HepG2 (cell line): ENCODE measurements around the gene TBC1D1. TPM values are rescaled to one million over a fixed set of nuclear protein-coding genes. Genes with fewer than 3 reads are reported as not detected.

Experiments
- ASH2L ChIP-seq: fragments of 300-600, 200-600 bp; sonication (generic); IDR thresholded peaks from 2 replicates; pipeline ENCODE4 v1.7.0; 2017; ENCODE audit warnings: low read depth, mild to moderate bottlenecking, moderate library complexity, mixed read lengths, low read length; ENCODE audit not compliant: insufficient read length
- DNMT3B ChIP-seq: conservative IDR thresholded peaks from 2 replicates; pipeline ENCODE4 v1.6.1; 2016; ENCODE audit warnings: missing biosample characterization, control low read depth
- E2F1 ChIP-seq: sonication (generic); formaldehyde crosslinking; IDR thresholded peaks from 2 replicates; pipeline ENCODE4 v1.5.0; 2020; ENCODE audit warnings: missing genetic modification reagents
- FOXM1 ChIP-seq: sonication (generic); formaldehyde crosslinking; IDR thresholded peaks from 2 replicates; pipeline ENCODE4 v1.5.0; 2020; ENCODE audit warnings: missing genetic modification reagents
- HNRNPK ChIP-seq: fragments of 200-400 bp; formaldehyde crosslinking; IDR thresholded peaks from 2 replicates; pipeline ENCODE4 v1.6.1; 2018; ENCODE audit warnings: low read length, low read depth, moderate library complexity, mild to moderate bottlenecking; ENCODE audit not compliant: poor library complexity, severe bottlenecking
- HOXA3 ChIP-seq: sonication (generic); formaldehyde crosslinking; IDR thresholded peaks from 2 replicates; pipeline ENCODE4 v1.5.0; 2020; ENCODE audit warnings: missing genetic modification reagents
- KLF11 ChIP-seq: IDR thresholded peaks from 2 replicates; pipeline ENCODE4 v1.6.1; 2016; ENCODE audit warnings: missing compliant biosample characterization
- NFIB ChIP-seq: sonication (generic); formaldehyde crosslinking; IDR thresholded peaks from 2 replicates; pipeline ENCODE4 v1.9.0; 2021; ENCODE audit warnings: missing genetic modification reagents, mild to moderate bottlenecking, borderline replicate concordance
- PRDM10 ChIP-seq: sonication (generic); formaldehyde crosslinking; IDR thresholded peaks from 2 replicates; pipeline ENCODE4 v1.4.0; 2020; ENCODE audit warnings: low read depth, missing genetic modification reagents
- RELA ChIP-seq: sonication (generic); formaldehyde crosslinking; IDR thresholded peaks from 2 replicates; pipeline ENCODE4 v1.4.0; 2020; ENCODE audit warnings: missing genetic modification reagents
- SRY ChIP-seq: sonication (generic); formaldehyde crosslinking; IDR thresholded peaks from 2 replicates; pipeline ENCODE4 v1.8.0; 2022; ENCODE audit warnings: mild to moderate bottlenecking, missing genetic modification reagents
- STAT6 ChIP-seq: sonication (generic); formaldehyde crosslinking; IDR thresholded peaks from 2 replicates; pipeline ENCODE4 v1.4.0; 2020; ENCODE audit warnings: missing genetic modification reagents, mild to moderate bottlenecking, borderline replicate concordance
- TAF1 ChIP-seq: sonication (generic); formaldehyde crosslinking; IDR thresholded peaks from 2 replicates; pipeline ENCODE4 v1.4.0; 2020; ENCODE audit warnings: missing genetic modification reagents
- TRAFD1 ChIP-seq: sonication (generic); formaldehyde crosslinking; IDR thresholded peaks from 2 replicates; pipeline ENCODE4 v1.5.1; 2020; ENCODE audit warnings: missing genetic modification reagents, mild to moderate bottlenecking, borderline replicate concordance
- TRIM24 ChIP-seq: sonication (generic); formaldehyde crosslinking; IDR thresholded peaks from 2 replicates; pipeline ENCODE4 v1.8.0; 2022; ENCODE audit warnings: mild to moderate bottlenecking, missing genetic modification reagents
- ZBTB33 ChIP-seq: sonication (generic); formaldehyde crosslinking; IDR thresholded peaks from 2 replicates; pipeline ENCODE4 v1.4.0; 2020; ENCODE audit warnings: missing genetic modification reagents
- ZC3H13 ChIP-seq: sonication (generic); formaldehyde crosslinking; IDR thresholded peaks from 2 replicates; pipeline ENCODE4 v1.8.1; 2023; ENCODE audit warnings: mild to moderate bottlenecking, missing genetic modification reagents, moderate library complexity
- ZNF569 ChIP-seq: sonication (generic); formaldehyde crosslinking; IDR thresholded peaks from 2 replicates; pipeline ENCODE4 v1.5.0; 2020; ENCODE audit warnings: mild to moderate bottlenecking, missing genetic modification reagents, moderate library complexity, borderline replicate concordance
- polyA plus RNA-seq, 8 experiments: library from polyadenylated mRNA; depleted of rRNA in 3 of 8; stranded (reverse) in 7 of 8; unstranded in 1 of 8; fragments of >200 nt; fragmentation: Illumina TruSeq in 4 of 8; extraction: Trizol in 4 of 8; gene quantifications; 2 replicates each; pipeline versions ENCODE4 v1.2.1 to v1.2.3, GENCODE V29; 2011 to 2016; ENCODE audit warnings: low read depth in 4 of 8, missing spikeins in 1 of 8, mixed read lengths in 1 of 8; ENCODE audit not compliant: insufficient read depth in 1 of 8
- total RNA-seq, 5 experiments: library from RNA; depleted of rRNA; stranded (reverse); fragments of >200 nt; fragmentation: Illumina TruSeq; extraction: Trizol; gene quantifications; 2 replicates each; pipeline ENCODE4 v1.2.3, GENCODE V29; 2016; ENCODE audit warnings: low read depth in 1 of 5

Gene TBC1D1
- total and polyA plus RNA-seq, 2 of the 13 experiments (the other 11 are each of a cell fraction or from before 2014, with no cell fraction given): 37.3 to 62.8 TPM

- TF ChIP-seq ZNF569 (CRISPR knock-in tag) (no peak), ASH2L (no peak), TAF1 (CRISPR knock-in tag) (no peak), HNRNPK (no peak), E2F1 (no peak), TRAFD1 (CRISPR knock-in tag) (no peak), ZC3H13 (CRISPR knock-in tag) (no peak), KLF11 (CRISPR knock-in tag) (no peak), RELA (CRISPR knock-in tag) (no peak), ZBTB33 (CRISPR knock-in tag) (no peak), NFIB (CRISPR knock-in tag) (no peak), STAT6 (CRISPR knock-in tag) (no peak), SRY (CRISPR knock-in tag) (no peak), TRIM24 (CRISPR knock-in tag) (no peak), PRDM10 (no peak), FOXM1 (CRISPR knock-in tag) (no peak), DNMT3B (CRISPR knock-in tag) (no peak), HOXA3 (CRISPR knock-in tag) (peak; percentile 57; the same call in 1 of the 2 replicates)
Measured at GRCh38 chr4:38109896-38110295, 219.0 kb downstream of the TBC1D1 start (continued).
